ENCODE measurements around the gene ADGRF1.

Gene ADGRF1

GRCh38 chr6:47032974-47033765, 9.0 kb downstream of the ADGRF1 start:
- in situ Hi-C loops (cut with HindIII; ENCODE audit: low pct_ligation_motif_present, low sequenced_read_pairs), result no loop called here
- TF ChIP-seq CTCF (IDR thresholded peaks at IDR 0.05; ENCODE audit: low read depth, low read length, missing control alignments), result no peak
- H3K36me3 ChIP-seq (replicated peaks), result no peaks in the 10 kb centered on the region
- H3K27me3 ChIP-seq (replicated peaks), result no peaks in the 10 kb centered on the region
- no peak overlapping the region for H3K27ac ChIP-seq
- H3K4me3 ChIP-seq (ENCODE audit: low read depth, low read length), result no peak overlapping the region
- DNase-seq, result no peak

- in situ Hi-C loops (cut with HindIII; ENCODE audit: low pct_ligation_motif_present, low sequenced_read_pairs), result no loop called here
- Histone ChIP-seq H3K27ac (no peak overlapping the region), H3K4me3 (ENCODE audit: low read depth, low read length) (no peak overlapping the region), H3K27me3 (replicated peaks) (no peaks in the 10 kb centered on the region), H3K36me3 (replicated peaks) (no peaks in the 10 kb centered on the region)
- no peak for DNase-seq
- TF ChIP-seq CTCF (IDR thresholded peaks at IDR 0.05; ENCODE audit: low read depth, low read length, missing control alignments), result no peak
Observed at GRCh38 chr6:47031656-47032055, 10.5 kb downstream of the ADGRF1 start.

- H3K27ac ChIP-seq, result no peak overlapping the region
- no peak for DNase-seq
- H3K27me3 ChIP-seq (replicated peaks), result no peaks in the 10 kb centered on the region
- in situ Hi-C loops (cut with HindIII; ENCODE audit: low pct_ligation_motif_present, low sequenced_read_pairs), result no loop called here
- no peak for TF ChIP-seq CTCF (IDR thresholded peaks at IDR 0.05; ENCODE audit: low read depth, low read length, missing control alignments)
- no peak overlapping the region for H3K4me3 ChIP-seq (ENCODE audit: low read depth, low read length)
- H3K36me3 ChIP-seq (replicated peaks), result no peaks in the 10 kb centered on the region
Observed at GRCh38 chr6:47029865-47030561, 12.1 kb downstream of the ADGRF1 start.

- H3K4me3 ChIP-seq (ENCODE audit: low read depth, low read length), result no peak overlapping the region
- in situ Hi-C loops (cut with HindIII; ENCODE audit: low pct_ligation_motif_present, low sequenced_read_pairs), result no loop called here
- no peaks in the 10 kb centered on the region for H3K36me3 ChIP-seq (replicated peaks)
- DNase-seq, result no peak
- H3K27ac ChIP-seq, result no peak overlapping the region
- no peak for TF ChIP-seq CTCF (IDR thresholded peaks at IDR 0.05; ENCODE audit: low read depth, low read length, missing control alignments)
- no peaks in the 10 kb centered on the region for H3K27me3 ChIP-seq (replicated peaks)
Observed at GRCh38 chr6:47028835-47029360, 13.2 kb downstream of the ADGRF1 start.

GRCh38 chr6:47027315-47027714, 14.8 kb downstream of the ADGRF1 start:
- H3K4me3 ChIP-seq (ENCODE audit: low read depth, low read length), result no peak overlapping the region
- no peak overlapping the region for H3K27ac ChIP-seq

More at GRCh38 chr6:47027315-47027714, 14.8 kb downstream of the ADGRF1 start:
- Histone ChIP-seq H3K36me3 (replicated peaks) (no peaks in the 10 kb centered on the region), H3K27me3 (replicated peaks) (no peaks in the 10 kb centered on the region)
- no peak for TF ChIP-seq CTCF (IDR thresholded peaks at IDR 0.05; ENCODE audit: low read depth, low read length, missing control alignments)
- in situ Hi-C loops (cut with HindIII; ENCODE audit: low pct_ligation_motif_present, low sequenced_read_pairs), result no loop called here
- DNase-seq, result no peak
